LoVo (cell line): ENCODE data around the gene MRPS12.

ENCODE experiments used
- DNase-seq: peaks from one replicate; pipeline ENCODE4 v3.0.0-alpha.2; 2016; ENCODE audit warnings: low spot score

Gene MRPS12

GRCh38 chr19:38975214-38975860 is 44.6 kb downstream of the MRPS12 start, which contains the start of gene FBXO17:
Gene FBXO17, minus strand, starts transcription at chr19:38975742. Its CDS starts 25,423 bp downstream, at chr19:38950319.
- DNase-seq: no peak

DNA sequence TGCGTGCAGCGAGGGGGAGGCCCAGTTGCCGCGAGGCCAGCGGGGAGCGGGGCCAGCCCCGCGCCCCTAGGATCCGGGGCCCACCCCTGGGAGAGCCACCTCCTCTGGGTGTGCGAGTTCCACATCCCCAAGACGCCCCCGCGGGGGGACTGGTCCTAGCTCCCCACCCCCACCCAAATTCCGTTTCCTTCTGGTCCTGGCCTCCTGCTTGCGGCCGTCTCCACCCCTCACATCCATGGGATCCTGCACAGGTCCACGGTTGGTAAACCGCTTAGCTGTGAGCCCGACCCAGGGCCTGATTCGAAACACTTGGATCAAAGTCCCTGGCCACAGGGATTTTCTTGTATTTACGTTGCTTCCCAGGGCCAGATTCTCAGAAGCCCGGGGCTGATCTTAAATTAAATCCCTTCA is 45.1 kb downstream of the MRPS12 start:
- no peak for DNase-seq

DNA sequence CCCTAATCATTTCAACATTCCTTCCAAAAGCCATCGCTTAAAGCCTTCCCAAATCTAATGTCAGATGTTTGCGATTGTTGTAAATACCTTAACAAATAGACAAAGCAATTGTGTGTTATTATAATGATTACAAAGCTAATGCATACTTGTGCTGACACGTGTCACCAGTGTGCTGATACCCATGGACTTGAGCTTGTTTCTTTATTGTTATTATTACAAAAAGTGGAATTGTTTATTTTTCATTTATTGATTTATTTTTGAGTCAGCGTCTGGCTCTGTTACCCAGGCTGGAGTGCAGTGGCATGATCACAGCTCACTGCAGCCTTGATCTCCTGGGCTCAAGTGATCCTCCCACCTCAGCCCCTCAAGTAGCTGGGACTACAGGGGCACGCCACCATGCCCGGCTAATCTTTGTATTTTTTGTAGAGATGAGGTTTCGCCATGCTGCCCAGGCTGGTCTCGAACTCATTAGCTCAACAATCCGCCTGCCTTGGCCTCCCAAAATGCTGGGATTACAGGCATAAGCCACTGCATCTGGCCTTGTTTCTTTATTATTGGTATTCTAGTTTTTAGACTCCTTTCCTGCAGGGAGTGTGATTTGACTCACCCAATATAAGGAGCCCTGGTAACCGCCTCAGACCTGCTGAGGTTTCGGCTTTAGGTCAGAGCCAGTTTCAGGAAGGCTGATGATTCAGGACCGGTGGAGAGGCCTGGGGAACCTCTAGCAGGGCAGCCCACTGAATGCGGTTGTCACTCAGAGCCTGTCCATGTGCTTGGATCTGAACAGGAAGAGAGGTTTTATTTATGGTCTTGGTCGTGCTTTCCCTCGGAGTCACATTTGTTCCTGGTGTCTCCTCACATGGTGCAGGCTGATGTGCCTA is 46.9 kb downstream of the MRPS12 start:
- DNase-seq: no peak

GRCh38 chr19:38978326-38978689 is 47.6 kb downstream of the MRPS12 start:
- no peak for DNase-seq

DNA sequence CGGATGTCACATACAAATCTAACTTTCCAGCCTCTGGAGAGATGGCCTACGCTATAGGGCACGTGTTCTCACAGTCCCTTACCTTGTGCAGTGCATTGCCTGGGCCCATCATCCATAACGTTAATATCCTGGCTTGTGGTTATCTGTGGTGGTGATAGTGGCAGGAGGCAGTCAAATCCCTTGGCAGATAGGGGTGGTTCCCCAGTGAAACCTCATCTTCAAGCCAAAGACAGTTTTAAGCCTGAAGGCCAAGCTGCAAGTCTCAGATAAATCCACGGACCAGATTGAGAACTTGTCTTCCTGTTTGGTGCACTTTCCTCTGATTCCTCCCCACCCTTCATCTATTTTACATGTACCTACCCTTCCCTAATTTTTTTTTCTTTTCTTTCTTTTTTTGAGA is 49.1 kb downstream of the MRPS12 start:
- DNase-seq: no peak

DNA sequence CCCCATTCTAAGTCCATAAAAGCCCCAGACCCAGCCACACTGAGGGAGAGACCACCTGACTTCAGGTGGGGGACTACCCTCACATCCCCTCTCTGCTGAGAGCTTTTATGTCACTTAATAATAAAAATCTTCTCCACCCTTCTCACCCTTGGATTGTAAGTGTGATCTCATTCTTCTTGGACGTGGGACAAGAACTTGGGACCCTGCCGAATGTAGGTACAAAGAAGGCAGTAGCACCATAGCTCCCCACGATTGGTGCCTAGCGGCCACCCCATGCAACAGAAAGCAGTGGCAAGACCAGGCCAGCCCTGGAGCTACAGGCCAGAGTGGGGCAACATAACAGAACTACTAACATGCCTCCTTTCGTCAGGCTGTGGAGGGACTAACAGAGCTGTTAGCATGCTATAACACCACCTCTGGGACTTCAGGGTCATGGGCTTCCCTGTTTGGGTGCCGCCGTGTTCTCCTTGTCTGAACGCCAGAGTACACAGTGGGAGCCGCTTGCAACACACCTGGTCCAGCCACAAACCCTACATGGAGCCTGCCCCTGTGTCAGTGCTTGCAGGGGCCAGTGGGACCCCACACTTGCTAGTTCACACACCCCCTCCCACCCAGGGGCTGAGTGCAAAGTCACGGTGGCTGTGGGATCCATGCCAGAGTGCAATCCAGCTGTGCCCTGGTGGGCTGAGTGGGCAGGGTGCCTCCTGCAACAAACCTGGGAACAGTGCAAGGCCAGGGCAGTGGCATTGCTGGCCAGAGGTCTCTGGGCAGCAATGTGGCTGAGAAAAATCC is 50.0 kb downstream of the MRPS12 start:
- DNase-seq: no peak
